ENCODE data around the gene C16orf89.

- TF ChIP-seq CTCF (IDR thresholded peaks at IDR 0.05) (no peak), POLR2AphosphoS5 (IDR thresholded peaks at IDR 0.05) (no peak)
Measured at GRCh38 chr16:5016967-5017677, 48.6 kb downstream of the C16orf89 start.
